OCI-LY7 (cell line): ENCODE results near the gene IFNG.

Source experiments
- EZH2phosphoT487 ChIP-seq: fragments of 200-600 bp; sonication (generic); IDR thresholded peaks from 2 replicates; pipeline ENCODE4 v1.6.1; 2018; ENCODE audit warnings: low read depth, borderline replicate concordance, mild to moderate bottlenecking, mixed run types, antibody characterized with exemption, low read length, moderate library complexity, mixed read lengths
- TF ChIP-seq, protein P1 (sequence below): fragments of 200-600 bp; sonication (generic); conservative IDR thresholded peaks from 2 replicates; pipeline ENCODE4 v1.5.1; 2014; ENCODE audit warnings: mild to moderate bottlenecking, antibody characterized with exemption, low read length, moderate library complexity, mixed read lengths

DNA sequence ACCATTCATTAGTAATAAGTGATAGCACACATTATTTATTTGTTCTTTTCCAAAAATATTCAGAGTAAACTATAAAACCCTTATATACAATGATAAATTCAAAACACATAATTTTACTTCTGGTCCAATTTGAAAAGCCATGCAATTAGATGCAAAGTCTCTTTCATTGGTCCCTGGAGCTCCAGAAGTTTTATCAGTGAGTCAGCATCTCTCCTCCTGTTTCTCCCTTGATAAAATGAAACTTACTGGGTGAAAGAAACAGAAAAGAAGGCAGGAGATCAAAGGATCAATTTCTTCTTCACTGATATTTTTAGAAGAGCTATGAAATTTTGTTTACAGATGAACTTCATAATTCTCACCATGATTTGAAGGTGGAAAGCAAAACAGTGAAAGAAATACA, 47.5 kb downstream of the IFNG start:
- TF ChIP-seq, protein P1, sequence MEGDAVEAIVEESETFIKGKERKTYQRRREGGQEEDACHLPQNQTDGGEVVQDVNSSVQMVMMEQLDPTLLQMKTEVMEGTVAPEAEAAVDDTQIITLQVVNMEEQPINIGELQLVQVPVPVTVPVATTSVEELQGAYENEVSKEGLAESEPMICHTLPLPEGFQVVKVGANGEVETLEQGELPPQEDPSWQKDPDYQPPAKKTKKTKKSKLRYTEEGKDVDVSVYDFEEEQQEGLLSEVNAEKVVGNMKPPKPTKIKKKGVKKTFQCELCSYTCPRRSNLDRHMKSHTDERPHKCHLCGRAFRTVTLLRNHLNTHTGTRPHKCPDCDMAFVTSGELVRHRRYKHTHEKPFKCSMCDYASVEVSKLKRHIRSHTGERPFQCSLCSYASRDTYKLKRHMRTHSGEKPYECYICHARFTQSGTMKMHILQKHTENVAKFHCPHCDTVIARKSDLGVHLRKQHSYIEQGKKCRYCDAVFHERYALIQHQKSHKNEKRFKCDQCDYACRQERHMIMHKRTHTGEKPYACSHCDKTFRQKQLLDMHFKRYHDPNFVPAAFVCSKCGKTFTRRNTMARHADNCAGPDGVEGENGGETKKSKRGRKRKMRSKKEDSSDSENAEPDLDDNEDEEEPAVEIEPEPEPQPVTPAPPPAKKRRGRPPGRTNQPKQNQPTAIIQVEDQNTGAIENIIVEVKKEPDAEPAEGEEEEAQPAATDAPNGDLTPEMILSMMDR: no peak
- TF ChIP-seq EZH2phosphoT487: no peak
